Subcutaneous abdominal adipose tissue (tissue), 5 donors: Measurements from ENCODE around the gene MAP3K12.

Experiments used
- H3K27ac ChIP-seq: one replicate; pipeline ENCODE4 v1.7.0; 2013; ENCODE audit warnings: low read depth, mild to moderate bottlenecking, inconsistent platforms, low read length, moderate library complexity
- H3K27me3 ChIP-seq, 5 donors: one replicate each; pipeline ENCODE4 v1.7.0; 2013; ENCODE audit warnings: low read length in 5 of 5, inconsistent platforms in 1 of 5; ENCODE audit not compliant: control insufficient read depth in 5 of 5, insufficient read depth in 4 of 5
- H3K36me3 ChIP-seq, 5 donors: one replicate each; pipeline ENCODE4 v1.7.0; 2013; ENCODE audit warnings: low read length in 5 of 5; ENCODE audit not compliant: control insufficient read depth in 5 of 5, insufficient read depth in 5 of 5
- H3K4me1 ChIP-seq, 5 donors: one replicate each; pipeline ENCODE4 v1.7.0; 2013; ENCODE audit warnings: low read length in 5 of 5, mild to moderate bottlenecking in 3 of 5, moderate library complexity in 1 of 5; ENCODE audit not compliant: control insufficient read depth in 5 of 5, insufficient read depth in 5 of 5
- H3K4me3 ChIP-seq, 5 donors: one replicate each; pipeline ENCODE4 v1.7.0; 2013; ENCODE audit warnings: low read length in 5 of 5, low read depth in 1 of 5
- H3K9ac ChIP-seq, 5 donors: one replicate each; pipeline ENCODE4 v1.7.0; 2013; ENCODE audit warnings: low read length in 5 of 5, mild to moderate bottlenecking in 4 of 5, moderate library complexity in 3 of 5
- H3K9me3 ChIP-seq, 5 donors: one replicate each; pipeline ENCODE4 v1.7.0; 2013; ENCODE audit warnings: low read length in 5 of 5; ENCODE audit not compliant: control insufficient read depth in 5 of 5
- donor health status: healthy.
- donor health status: healthy.
- donor health status: healthy.
- donor health status: healthy.
- donor health status: healthy.

MAP3K12 gene

GRCh38 chr12:53493610-53494391 is 5.5 kb downstream of the MAP3K12 start:
- Histone ChIP-seq H3K9ac (peak overlapping the region in 2 of 5 donors; percentile 55 to 68), H3K4me1 (peaks cover 4 to 36% (median 29%) of the 10 kb centered on the region in 5 donors), H3K9me3 (no peaks in the 10 kb centered on the region), H3K27ac (peak overlapping the region; percentile 52), H3K4me3 (peak overlapping the region; percentile 44 to 74 (median 64)), H3K36me3 (no peaks in the 10 kb centered on the region), H3K27me3 (no peaks in the 10 kb centered on the region)

- H3K9me3 ChIP-seq: no peaks in the 10 kb centered on the region
- peak overlapping the region; percentile 52 for H3K27ac ChIP-seq
- peaks cover 4 to 30% (median 22%) of the 10 kb centered on the region in 5 donors for H3K4me1 ChIP-seq
- H3K36me3 ChIP-seq: peaks cover 0 to 1% (median 0%) of the 10 kb centered on the region in 5 donors
- peak overlapping the region in 2 of 5 donors; percentile 59 to 68 for H3K9ac ChIP-seq
- H3K27me3 ChIP-seq: no peaks in the 10 kb centered on the region
- H3K4me3 ChIP-seq: peak overlapping the region; percentile 44 to 74 (median 64)
These were observed 6.2 kb downstream of the MAP3K12 start for GRCh38 chr12:53492830-53493609.

- Histone ChIP-seq H3K4me3 (peak overlapping the region; percentile 34 to 66 (median 55)), H3K27me3 (no peaks in the 10 kb centered on the region), H3K9ac (peak overlapping the region in 3 of 5 donors; percentile 10 to 59 (median 31)), H3K36me3 (peaks cover 0 to 8% (median 6%) of the 10 kb centered on the region in 5 donors), H3K4me1 (peaks cover 4 to 30% (median 22%) of the 10 kb centered on the region in 5 donors), H3K9me3 (no peaks in the 10 kb centered on the region), H3K27ac (no peak overlapping the region)
These were observed 7.1 kb downstream of the MAP3K12 start for GRCh38 chr12:53492188-53492587.

GRCh38 chr12:53489242-53489864 is 9.9 kb downstream of the MAP3K12 start:
- Histone ChIP-seq H3K27ac (no peak overlapping the region), H3K9me3 (no peaks in the 10 kb centered on the region), H3K4me3 (no peak overlapping the region), H3K36me3 (peaks cover 0 to 36% (median 29%) of the 10 kb centered on the region in 5 donors), H3K9ac (no peak overlapping the region), H3K27me3 (no peaks in the 10 kb centered on the region), H3K4me1 (peaks cover 4 to 19% (median 16%) of the 10 kb centered on the region in 5 donors)

- Histone ChIP-seq H3K4me3 (no peak overlapping the region), H3K9me3 (no peaks in the 10 kb centered on the region), H3K36me3 (peaks cover 0 to 61% (median 53%) of the 10 kb centered on the region in 5 donors), H3K27me3 (no peaks in the 10 kb centered on the region), H3K27ac (no peak overlapping the region), H3K4me1 (peaks cover 0 to 1% (median under 1%) of the 10 kb centered on the region in 5 donors), H3K9ac (no peak overlapping the region)
These were observed 12.3 kb downstream of the MAP3K12 start for GRCh38 chr12:53486736-53487487.

- no peak overlapping the region for H3K27ac ChIP-seq
- no peak overlapping the region for H3K9ac ChIP-seq
- no peaks in the 10 kb centered on the region for H3K4me1 ChIP-seq
- no peaks in the 10 kb centered on the region for H3K9me3 ChIP-seq
- no peaks in the 10 kb centered on the region for H3K27me3 ChIP-seq
- H3K36me3 ChIP-seq: peaks cover 0 to 68% (median 58%) of the 10 kb centered on the region in 5 donors
- H3K4me3 ChIP-seq: no peak overlapping the region
These were observed 13.1 kb downstream of the MAP3K12 start for GRCh38 chr12:53485955-53486735.

GRCh38 chr12:53484686-53485575 is 14.3 kb downstream of the MAP3K12 start:
- no peak overlapping the region for H3K27ac ChIP-seq

GRCh38 chr12:53483979-53484377 is 15.3 kb downstream of the MAP3K12 start:
- H3K9ac ChIP-seq: no peak overlapping the region
- no peak overlapping the region for H3K27ac ChIP-seq
- no peaks in the 10 kb centered on the region for H3K4me1 ChIP-seq
- no peaks in the 10 kb centered on the region for H3K9me3 ChIP-seq
- no peak overlapping the region for H3K4me3 ChIP-seq
- no peaks in the 10 kb centered on the region for H3K27me3 ChIP-seq
- peaks cover 11 to 86% (median 75%) of the 10 kb centered on the region in 5 donors for H3K36me3 ChIP-seq

More at GRCh38 chr12:53484686-53485575, 14.3 kb downstream of the MAP3K12 start:
- Histone ChIP-seq H3K4me3 (no peak overlapping the region), H3K9ac (no peak overlapping the region), H3K27me3 (no peaks in the 10 kb centered on the region), H3K9me3 (no peaks in the 10 kb centered on the region), H3K36me3 (peaks cover 4 to 77% (median 67%) of the 10 kb centered on the region in 5 donors), H3K4me1 (no peaks in the 10 kb centered on the region)
